Sigmoid colon (tissue), 4 donors: ENCODE data around the gene SEC14L3.

Experiments
- EP300 ChIP-seq, 4 donors: sonication (generic); formaldehyde crosslinking; IDR thresholded peaks; one replicate each; pipeline ENCODE4 v1.6.1; 2017; ENCODE audit warnings: antibody characterized with exemption in 4 of 4
- POLR2A ChIP-seq, 2 donors: fragments of 450-650 bp; IDR thresholded peaks; one replicate each; pipeline ENCODE4 v1.6.1; 2016; ENCODE audit warnings: antibody characterized with exemption in 2 of 2, mild to moderate bottlenecking in 2 of 2, moderate library complexity in 2 of 2
- POLR2AphosphoS5 ChIP-seq, 4 donors: sonication (generic); formaldehyde crosslinking; IDR thresholded peaks; one replicate each; pipeline ENCODE4 v1.6.1; 2017; ENCODE audit warnings: antibody characterized with exemption in 4 of 4
- TF ChIP-seq, protein P1 (sequence below), 4 experiments: fragments of 450-650 bp in 3 of 4; fragments of 200-600 bp in 1 of 4; IDR thresholded peaks; one replicate each; pipeline ENCODE4 v1.5.1; 2016 to 2019; ENCODE audit warnings: antibody characterized with exemption in 4 of 4, mild to moderate bottlenecking in 3 of 4, moderate library complexity in 2 of 4

- TF ChIP-seq, protein P1, sequence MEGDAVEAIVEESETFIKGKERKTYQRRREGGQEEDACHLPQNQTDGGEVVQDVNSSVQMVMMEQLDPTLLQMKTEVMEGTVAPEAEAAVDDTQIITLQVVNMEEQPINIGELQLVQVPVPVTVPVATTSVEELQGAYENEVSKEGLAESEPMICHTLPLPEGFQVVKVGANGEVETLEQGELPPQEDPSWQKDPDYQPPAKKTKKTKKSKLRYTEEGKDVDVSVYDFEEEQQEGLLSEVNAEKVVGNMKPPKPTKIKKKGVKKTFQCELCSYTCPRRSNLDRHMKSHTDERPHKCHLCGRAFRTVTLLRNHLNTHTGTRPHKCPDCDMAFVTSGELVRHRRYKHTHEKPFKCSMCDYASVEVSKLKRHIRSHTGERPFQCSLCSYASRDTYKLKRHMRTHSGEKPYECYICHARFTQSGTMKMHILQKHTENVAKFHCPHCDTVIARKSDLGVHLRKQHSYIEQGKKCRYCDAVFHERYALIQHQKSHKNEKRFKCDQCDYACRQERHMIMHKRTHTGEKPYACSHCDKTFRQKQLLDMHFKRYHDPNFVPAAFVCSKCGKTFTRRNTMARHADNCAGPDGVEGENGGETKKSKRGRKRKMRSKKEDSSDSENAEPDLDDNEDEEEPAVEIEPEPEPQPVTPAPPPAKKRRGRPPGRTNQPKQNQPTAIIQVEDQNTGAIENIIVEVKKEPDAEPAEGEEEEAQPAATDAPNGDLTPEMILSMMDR (IDR thresholded peaks at IDR 0.05) = no peak
- TF ChIP-seq POLR2AphosphoS5 (IDR thresholded peaks at IDR 0.05) = no peak
- no peak for TF ChIP-seq POLR2A (IDR thresholded peaks at IDR 0.05)
- TF ChIP-seq EP300 (IDR thresholded peaks at IDR 0.05) = no peak
Measured at GRCh38 chr22:30432520-30432919, 39.3 kb downstream of the SEC14L3 start.
